Muscle layer of colon (tissue), 2 donors: ENCODE measurements around the gene CCDC159.
A peak's percentile ranks its signal among the peaks of the same experiment; 100 is the strongest.
"Not testable (repeated sequence)": the region's sequence is repeated elsewhere in the genome, so short reads cannot be mapped to it uniquely, and the experiment has no call there.

ENCODE experiments used
- H3K27ac ChIP-seq: one replicate; pipeline ENCODE4 v1.7.0; 2013; ENCODE audit warnings: low read depth, mild to moderate bottlenecking, low read length, moderate library complexity
- H3K27me3 ChIP-seq, 2 donors: one replicate each; pipeline ENCODE4 v1.7.0; 2013; ENCODE audit warnings: low read length in 2 of 2, mild to moderate bottlenecking in 2 of 2; ENCODE audit not compliant: insufficient read depth in 2 of 2, control insufficient read depth in 1 of 2
- H3K36me3 ChIP-seq: one replicate; pipeline ENCODE4 v1.7.0; 2013; ENCODE audit warnings: mild to moderate bottlenecking, low read length; ENCODE audit not compliant: insufficient read depth
- H3K4me1 ChIP-seq: one replicate; pipeline ENCODE4 v1.7.0; 2013; ENCODE audit warnings: mild to moderate bottlenecking, low read length; ENCODE audit not compliant: insufficient read depth
- H3K4me3 ChIP-seq, 2 donors: one replicate each; pipeline ENCODE4 v1.7.0; 2013; ENCODE audit warnings: low read length in 2 of 2, low read depth in 1 of 2, mild to moderate bottlenecking in 1 of 2, moderate library complexity in 1 of 2
- H3K9ac ChIP-seq: one replicate; pipeline ENCODE4 v1.7.0; 2013; ENCODE audit warnings: low read length
- H3K9me3 ChIP-seq: one replicate; pipeline ENCODE4 v1.7.0; 2013; ENCODE audit warnings: mild to moderate bottlenecking, low read length
- donor health status: abdominal sarcoma.
- donor health status: Adenocarcinoma of cecum.

CCDC159 gene

DNA sequence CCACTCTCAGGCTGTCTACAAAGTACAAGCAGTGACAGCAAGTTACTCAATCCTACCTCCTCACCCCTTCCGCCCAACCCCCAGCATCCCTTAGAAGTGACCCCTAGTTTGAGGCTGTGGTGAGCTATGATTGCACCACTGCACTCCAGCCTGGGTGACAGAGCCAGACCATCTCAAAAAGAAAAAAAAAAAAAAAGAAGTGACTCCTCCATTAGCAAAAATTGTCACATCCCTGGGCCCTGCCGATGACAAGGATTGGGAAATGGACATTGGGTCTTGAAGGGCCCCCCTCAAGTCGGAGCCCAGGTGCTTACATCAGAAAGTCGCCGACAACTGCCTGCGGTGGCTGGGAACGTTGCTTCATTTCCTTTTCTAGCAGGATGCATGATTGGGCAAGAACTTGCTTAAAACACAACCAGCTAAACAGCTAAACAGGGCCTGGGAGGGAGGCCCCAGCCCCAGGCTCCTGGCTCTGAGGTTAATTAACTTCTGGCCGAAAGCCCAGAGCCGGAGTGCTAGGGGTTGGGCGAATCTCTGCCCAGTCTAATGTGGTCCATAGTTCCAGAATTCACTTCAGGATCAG is 22.1 kb upstream of the CCDC159 start:
- no peak overlapping the region for H3K4me3 ChIP-seq

GRCh38 chr19:11324748-11325389 is 21.4 kb upstream of the CCDC159 start:
- Histone ChIP-seq H3K27me3 (no peaks in the 10 kb centered on the region), H3K4me3 (no peak overlapping the region), H3K27ac (no peak overlapping the region), H3K36me3 (no peaks in the 10 kb centered on the region), H3K9ac (no peak overlapping the region), H3K9me3 (no peaks in the 10 kb centered on the region), H3K4me1 (peaks cover 14% of the 10 kb centered on the region)

More for the DNA sequence above, 22.1 kb upstream of the CCDC159 start:
- no peaks in the 10 kb centered on the region for H3K36me3 ChIP-seq
- no peaks in the 10 kb centered on the region for H3K27me3 ChIP-seq
- no peak overlapping the region for H3K9ac ChIP-seq
- H3K9me3 ChIP-seq, result no peaks in the 10 kb centered on the region
- H3K27ac ChIP-seq, result no peak overlapping the region
- peaks cover 14% of the 10 kb centered on the region for H3K4me1 ChIP-seq

DNA sequence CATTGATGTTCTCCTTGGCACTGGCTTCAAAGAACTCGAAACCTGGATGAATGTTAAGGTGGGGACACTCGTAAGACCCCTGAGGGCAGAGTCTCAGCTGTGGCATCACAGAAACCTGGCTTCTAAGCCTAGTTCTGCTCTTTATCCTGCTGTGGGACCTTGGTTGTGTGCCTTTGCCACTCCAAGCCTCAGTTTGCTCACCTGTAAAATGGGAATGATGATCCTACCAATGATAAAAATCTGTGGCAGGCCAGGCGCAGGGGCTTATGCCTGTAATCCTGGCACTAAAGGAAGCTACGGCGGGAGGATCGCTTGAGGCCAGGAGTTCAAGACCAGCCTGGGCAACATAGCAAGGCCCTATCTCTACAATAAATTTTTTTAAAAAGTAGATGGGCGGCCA is 20.8 kb upstream of the CCDC159 start:
- Histone ChIP-seq H3K9ac (no peak overlapping the region), H3K4me1 (peaks cover 14% of the 10 kb centered on the region), H3K36me3 (no peaks in the 10 kb centered on the region), H3K27me3 (no peaks in the 10 kb centered on the region), H3K9me3 (no peaks in the 10 kb centered on the region), H3K27ac (no peak overlapping the region), H3K4me3 (no peak overlapping the region)

DNA sequence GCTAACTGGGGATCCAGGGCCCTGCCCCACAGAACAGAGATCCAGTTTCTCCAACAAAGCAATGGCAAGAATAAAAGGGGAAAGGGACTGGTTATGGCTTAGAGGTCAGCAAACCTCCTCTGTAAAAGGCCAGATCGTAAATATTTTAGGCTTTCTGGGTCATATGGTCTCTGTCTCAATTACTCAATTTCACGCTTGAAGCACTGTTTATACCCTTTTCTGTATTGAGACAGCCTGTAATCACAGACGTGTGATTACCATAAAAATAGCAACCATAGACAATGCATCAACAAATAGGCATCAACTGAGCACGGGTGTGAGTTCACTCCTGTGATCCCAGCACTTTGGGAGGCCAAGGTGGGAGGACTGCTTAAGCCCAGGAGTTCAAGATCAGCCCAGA is 16.2 kb upstream of the CCDC159 start:
- Histone ChIP-seq H3K9ac (no peak overlapping the region), H3K27ac (no peak overlapping the region), H3K4me3 (no peak overlapping the region), H3K36me3 (peaks cover 23% of the 10 kb centered on the region), H3K27me3 (no peaks in the 10 kb centered on the region), H3K4me1 (no peaks in the 10 kb centered on the region), H3K9me3 (no peaks in the 10 kb centered on the region)

DNA sequence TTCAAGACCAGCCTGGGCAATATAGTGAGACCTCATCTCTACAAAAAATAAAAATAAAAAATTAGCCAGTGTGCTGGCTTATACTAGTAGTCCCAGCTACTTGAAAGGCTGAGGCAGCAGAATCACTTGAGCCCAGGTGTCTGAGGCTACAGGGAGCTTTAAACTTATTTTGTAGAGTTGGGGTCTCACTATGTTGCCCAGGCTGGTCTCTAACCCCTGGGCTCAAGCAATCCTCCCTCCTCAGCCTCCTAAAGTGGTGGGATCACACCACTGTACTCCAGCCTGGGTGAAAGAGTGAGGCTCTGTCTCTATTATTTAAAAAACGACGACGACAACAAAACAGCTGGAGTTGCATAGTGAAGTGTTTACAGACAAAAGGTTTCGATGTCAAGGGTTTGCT is 14.8 kb upstream of the CCDC159 start:
- Histone ChIP-seq H3K27me3 (no peaks in the 10 kb centered on the region), H3K27ac (no peak overlapping the region), H3K4me3 (no peak overlapping the region), H3K36me3 (peaks cover 35% of the 10 kb centered on the region), H3K4me1 (no peaks in the 10 kb centered on the region), H3K9ac (no peak overlapping the region), H3K9me3 (no peaks in the 10 kb centered on the region)

DNA sequence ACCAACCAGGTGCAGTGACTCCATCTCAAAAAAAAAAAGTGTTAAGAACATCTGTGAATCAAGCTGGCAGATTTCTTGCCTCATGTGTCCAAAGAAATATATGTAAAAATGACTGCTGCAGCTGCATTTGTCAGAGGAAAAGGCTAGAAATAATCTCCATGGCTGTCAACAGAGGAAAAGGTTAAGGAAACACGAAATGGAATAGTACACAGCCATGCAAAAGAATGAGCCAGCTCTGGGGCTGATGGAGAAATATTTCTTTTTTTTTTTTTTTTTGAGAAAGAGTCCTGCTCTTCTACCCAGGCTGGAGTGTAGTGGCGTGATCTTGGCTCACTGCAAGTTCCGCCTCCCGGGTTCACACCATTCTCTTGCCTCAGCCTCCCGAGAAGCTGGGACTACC is 13.5 kb upstream of the CCDC159 start:
- Histone ChIP-seq H3K27ac (no peak overlapping the region), H3K9ac (no peak overlapping the region), H3K4me3 (no peak overlapping the region), H3K9me3 (no peaks in the 10 kb centered on the region), H3K4me1 (no peaks in the 10 kb centered on the region), H3K27me3 (no peaks in the 10 kb centered on the region), H3K36me3 (peaks cover 35% of the 10 kb centered on the region)

DNA sequence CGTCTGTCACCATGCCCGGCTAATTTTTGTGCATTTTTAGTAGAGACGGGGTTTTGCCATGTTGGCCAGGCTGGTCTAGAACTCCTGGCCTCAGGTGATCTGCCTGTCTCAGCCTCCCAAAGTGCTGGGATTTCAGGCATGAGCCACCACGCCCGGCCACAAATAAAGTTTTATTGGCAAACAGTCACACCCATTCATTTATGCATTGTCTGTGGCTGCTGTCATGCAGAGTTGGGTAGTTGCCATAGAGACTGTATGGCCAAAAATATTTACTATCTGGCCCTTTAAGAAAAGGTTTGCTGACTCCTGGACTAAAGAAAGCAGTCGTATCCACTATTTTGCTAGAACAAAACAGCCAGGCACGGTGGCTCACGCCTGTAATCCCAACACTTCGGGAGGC is 12.5 kb upstream of the CCDC159 start:
- not testable (repeated sequence) for H3K27ac ChIP-seq

GRCh38 chr19:11335449-11336146 is 10.7 kb upstream of the CCDC159 start:
- H3K36me3 ChIP-seq, result peaks cover 35% of the 10 kb centered on the region
- no peak overlapping the region for H3K4me3 ChIP-seq
- no peaks in the 10 kb centered on the region for H3K9me3 ChIP-seq
- H3K27me3 ChIP-seq, result no peaks in the 10 kb centered on the region
- no peak overlapping the region for H3K9ac ChIP-seq
- peaks cover 9% of the 10 kb centered on the region for H3K4me1 ChIP-seq
- no peak overlapping the region for H3K27ac ChIP-seq

More for the DNA sequence above, 12.5 kb upstream of the CCDC159 start:
- not testable (repeated sequence) for H3K27me3 ChIP-seq, H3K9ac ChIP-seq, H3K9me3 ChIP-seq, H3K4me3 ChIP-seq, H3K4me1 ChIP-seq
- H3K36me3 ChIP-seq, result peaks cover 35% of the 10 kb centered on the region

DNA sequence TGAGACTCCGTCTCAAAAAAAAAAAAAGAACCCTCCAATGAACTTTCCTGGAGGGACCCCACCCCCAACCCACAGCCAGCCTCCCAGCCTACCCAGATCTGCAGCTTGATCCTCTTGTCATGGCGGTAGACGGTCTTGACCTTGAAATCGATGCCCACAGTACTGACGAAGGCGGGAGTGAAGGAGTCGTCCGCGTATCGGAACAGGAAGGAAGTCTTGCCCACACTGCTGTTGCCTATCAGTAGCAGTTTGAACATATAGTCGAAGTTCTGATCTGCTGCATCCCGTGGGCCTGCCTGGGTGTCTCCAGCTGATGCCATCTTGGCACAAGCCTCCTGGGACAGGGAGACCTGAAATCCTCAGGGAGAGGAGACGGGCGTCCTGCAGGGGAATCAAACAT is 9.2 kb upstream of the CCDC159 start:
- H3K4me1 ChIP-seq, result peaks cover 9% of the 10 kb centered on the region
- H3K9me3 ChIP-seq, result no peaks in the 10 kb centered on the region
- H3K36me3 ChIP-seq, result peaks cover 42% of the 10 kb centered on the region
- H3K9ac ChIP-seq, result no peak overlapping the region
- no peak overlapping the region for H3K27ac ChIP-seq
- no peaks in the 10 kb centered on the region for H3K27me3 ChIP-seq
- no peak overlapping the region for H3K4me3 ChIP-seq

GRCh38 chr19:11338121-11338520 is 8.2 kb upstream of the CCDC159 start:
- Histone ChIP-seq H3K9ac (peak overlapping the region; percentile 57), H3K36me3 (peaks cover 42% of the 10 kb centered on the region), H3K27ac (no peak overlapping the region), H3K4me3 (no peak overlapping the region), H3K9me3 (no peaks in the 10 kb centered on the region), H3K4me1 (peaks cover 9% of the 10 kb centered on the region), H3K27me3 (no peaks in the 10 kb centered on the region)

DNA sequence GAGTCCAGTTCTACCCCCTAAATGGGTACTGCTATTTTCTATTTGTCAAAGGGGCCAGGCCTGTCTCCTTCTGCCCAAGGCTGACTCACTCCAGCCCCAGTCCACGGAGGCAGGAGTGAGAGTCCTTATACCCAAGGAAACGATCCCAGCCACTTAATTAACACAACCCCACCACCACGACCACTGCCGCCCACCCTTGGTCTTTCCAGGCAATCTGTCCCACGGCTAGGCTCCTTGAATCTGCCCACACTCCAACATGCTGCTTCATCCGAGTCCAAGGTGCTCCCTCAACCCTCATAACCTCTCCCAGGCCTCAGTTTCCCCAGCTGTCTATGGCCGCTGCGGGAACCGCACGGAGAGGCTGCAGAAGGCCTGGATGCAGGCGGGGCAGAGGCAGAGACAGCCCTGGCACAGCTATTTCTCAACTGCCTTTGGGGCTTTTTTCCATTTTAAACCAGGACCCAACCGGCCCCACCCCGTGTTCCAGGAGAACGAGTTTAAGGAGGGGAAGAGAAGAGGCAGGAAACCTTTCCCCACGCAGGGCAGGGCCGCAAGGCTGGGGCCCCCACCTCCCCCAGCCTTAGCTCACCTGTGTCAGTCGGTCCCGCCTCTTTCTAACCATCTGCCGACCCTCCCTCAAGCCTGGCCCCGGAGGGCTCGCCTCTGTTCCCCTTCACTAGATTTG is 7.6 kb upstream of the CCDC159 start:
- Histone ChIP-seq H3K9me3 (no peaks in the 10 kb centered on the region), H3K27me3 (no peaks in the 10 kb centered on the region), H3K27ac (peak overlapping the region; percentile 79), H3K4me1 (peaks cover 9% of the 10 kb centered on the region), H3K9ac (peak overlapping the region; percentile 57), H3K4me3 (peak overlapping the region; percentile 74 to 86), H3K36me3 (peaks cover 37% of the 10 kb centered on the region)
